Body of pancreas (tissue), 4 donors: ENCODE data around the gene EIF5A2. TPM values are rescaled to one million over a fixed set of nuclear protein-coding genes. Genes with fewer than 3 reads are reported as not detected.

Source experiments
- ATAC-seq: fragments of 150-250 bp; one replicate; pipeline ENCODE4 v1.9.1; 2016
- DNase-seq, 4 donors: peaks; one replicate each; pipeline ENCODE4 v3.0.0-alpha.2; 2019
- H3K27ac ChIP-seq, 4 donors: fragments of 200-600 bp; sonication (generic); 1 replicate in 3 of 4; 2 replicates in 1 of 4; pipeline versions ENCODE4 v1.5.1 to v1.6.1; 2016 to 2019; ENCODE audit warnings: mild to moderate bottlenecking in 1 of 4, mixed read lengths in 1 of 4, moderate library complexity in 1 of 4
- H3K27me3 ChIP-seq, 2 donors: fragments of 200-600 bp; sonication (generic); one replicate each; pipeline ENCODE4 v1.6.0; 2016; ENCODE audit warnings: mild to moderate bottlenecking in 1 of 2
- H3K36me3 ChIP-seq, 2 donors: fragments of 200-600 bp; sonication (generic); replicated peaks in 1 of 2; 2 replicates each; pipeline ENCODE4 v1.5.1; 2016; ENCODE audit warnings: low read depth in 2 of 2; ENCODE audit not compliant: insufficient read depth in 1 of 2
- H3K4me1 ChIP-seq: fragments of 200-600 bp; sonication (generic); one replicate; pipeline ENCODE4 v1.6.0; 2016
- H3K4me3 ChIP-seq, 2 donors: fragments of 200-600 bp; sonication (generic); 1 replicate in 1 of 2; 2 replicates in 1 of 2; pipeline ENCODE4 v1.5.1; 2016 to 2019
- H3K9me3 ChIP-seq, 3 donors: fragments of 200-600 bp; sonication (generic); 1 replicate in 2 of 3; 2 replicates in 1 of 3; pipeline ENCODE4 v1.5.1; 2016
- POLR2A ChIP-seq, 3 donors: fragments of 450-650 bp; IDR thresholded peaks; one replicate each; pipeline ENCODE4 v1.6.1; 2016; ENCODE audit warnings: antibody characterized with exemption in 3 of 3, mild to moderate bottlenecking in 2 of 3
- whole genome bisulfite sequencing, 2 donors: methylation state at CpG; one replicate each; pipeline ENCODE4 v1.1.5; 2017; 5-methylcytosine and 5-hydroxymethylcytosine counted together
- intact Hi-C: fragments of 100-400 bp; cut with DNase I; formaldehyde crosslinking; loops from one replicate; pipeline ENCODE4 v1.15.1; 2023
- total RNA-seq, 2 donors: library from RNA; depleted of rRNA; stranded (reverse); fragments of >200 nt; gene quantifications; one replicate each; pipeline ENCODE4 v1.1.0, GENCODE V29; 2016
- TF ChIP-seq, protein P1 (sequence below), 7 experiments: fragments of 450-650 bp in 4 of 7; fragments of 200-600 bp in 3 of 7; sonication (generic) in 3 of 7; IDR thresholded peaks; one replicate each; pipeline ENCODE4 v1.5.1; 2016 to 2019; ENCODE audit warnings: antibody characterized with exemption in 7 of 7

Gene EIF5A2
- total RNA-seq, 2 donors from 2014 or later, result 0.99 to 1.8 TPM

DNA sequence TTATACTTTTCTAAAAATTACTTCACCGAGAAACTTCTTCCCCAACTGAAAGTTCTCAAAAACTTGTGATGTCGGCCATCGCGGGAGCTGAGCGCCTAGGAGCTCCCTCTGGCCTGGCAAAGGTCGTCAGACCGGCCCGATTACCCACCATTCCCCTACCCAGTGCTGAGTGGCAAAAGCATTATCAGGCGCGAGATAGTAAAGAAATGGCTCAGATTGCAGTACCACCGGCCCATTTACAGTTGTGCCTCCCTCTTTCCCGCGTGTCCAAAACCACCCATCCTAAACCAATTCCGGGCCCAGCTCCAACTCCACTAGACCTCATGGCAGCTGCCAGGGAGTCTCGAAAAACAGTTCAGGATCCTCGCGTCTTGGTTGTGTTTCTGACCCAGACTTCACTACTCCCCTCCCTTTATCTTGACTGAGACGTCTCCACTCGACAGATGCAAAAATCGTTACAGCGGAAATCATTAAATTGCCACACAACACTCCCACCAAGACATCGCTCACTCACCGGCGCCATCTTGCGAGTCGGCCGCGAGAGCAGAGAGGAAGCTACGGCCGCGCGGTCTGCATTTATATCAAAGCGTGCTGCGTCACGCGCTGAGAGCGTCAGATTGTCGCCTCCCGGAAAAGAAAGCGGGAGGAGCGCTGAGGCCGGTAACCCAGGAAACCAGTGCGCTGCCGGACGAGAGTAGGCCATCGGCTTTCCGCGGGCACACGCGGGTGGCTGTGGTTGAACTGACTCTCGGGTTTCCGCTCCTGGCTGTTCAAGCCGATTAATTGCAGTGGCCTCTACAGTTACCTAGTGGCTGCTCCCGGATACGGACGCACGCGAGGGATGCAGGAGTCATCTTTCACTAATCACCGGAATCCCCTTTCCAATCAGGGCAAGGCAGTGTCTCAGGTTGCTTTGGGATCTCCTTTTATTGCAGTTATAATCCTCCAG lies 38.5 kb downstream of the EIF5A2 start, which contains the start of gene RPL22L1:
RPL22L1 (minus strand) TSS at position 551 of the 949 bp plus-strand sequence; CDS start at position 523, 28 bp downstream.
- H3K27ac ChIP-seq, result peak within 1 kb of the TSS; percentile 82 to 94 (median 85)
- DNase-seq (peak; percentile 95 to 97 (median 96)), ATAC-seq (peak; percentile 99)
- peak within 1 kb of the TSS; percentile 13 to 56 for H3K4me3 ChIP-seq
- H3K4me1 ChIP-seq, result peaks cover 29% of the 10 kb centered on the region
- TF ChIP-seq, protein P1, sequence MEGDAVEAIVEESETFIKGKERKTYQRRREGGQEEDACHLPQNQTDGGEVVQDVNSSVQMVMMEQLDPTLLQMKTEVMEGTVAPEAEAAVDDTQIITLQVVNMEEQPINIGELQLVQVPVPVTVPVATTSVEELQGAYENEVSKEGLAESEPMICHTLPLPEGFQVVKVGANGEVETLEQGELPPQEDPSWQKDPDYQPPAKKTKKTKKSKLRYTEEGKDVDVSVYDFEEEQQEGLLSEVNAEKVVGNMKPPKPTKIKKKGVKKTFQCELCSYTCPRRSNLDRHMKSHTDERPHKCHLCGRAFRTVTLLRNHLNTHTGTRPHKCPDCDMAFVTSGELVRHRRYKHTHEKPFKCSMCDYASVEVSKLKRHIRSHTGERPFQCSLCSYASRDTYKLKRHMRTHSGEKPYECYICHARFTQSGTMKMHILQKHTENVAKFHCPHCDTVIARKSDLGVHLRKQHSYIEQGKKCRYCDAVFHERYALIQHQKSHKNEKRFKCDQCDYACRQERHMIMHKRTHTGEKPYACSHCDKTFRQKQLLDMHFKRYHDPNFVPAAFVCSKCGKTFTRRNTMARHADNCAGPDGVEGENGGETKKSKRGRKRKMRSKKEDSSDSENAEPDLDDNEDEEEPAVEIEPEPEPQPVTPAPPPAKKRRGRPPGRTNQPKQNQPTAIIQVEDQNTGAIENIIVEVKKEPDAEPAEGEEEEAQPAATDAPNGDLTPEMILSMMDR (IDR thresholded peaks at IDR 0.05), result peak in 2 of 7 experiments; percentile 8 to 25
- TF ChIP-seq POLR2A (IDR thresholded peaks at IDR 0.05), result peak; percentile 88 to 99 (median 99)
- peaks cover 0 to 15% of the 10 kb centered on the region in 2 donors for H3K36me3 ChIP-seq
- WGBS, 2 donors, result 1% methylated on average over 40 to 59 of the region's 59 CpGs
- intact Hi-C loops, result no loop called here
- no peaks in the 10 kb centered on the region for H3K9me3 ChIP-seq
- H3K27me3 ChIP-seq, result no peaks in the 10 kb centered on the region

DNA sequence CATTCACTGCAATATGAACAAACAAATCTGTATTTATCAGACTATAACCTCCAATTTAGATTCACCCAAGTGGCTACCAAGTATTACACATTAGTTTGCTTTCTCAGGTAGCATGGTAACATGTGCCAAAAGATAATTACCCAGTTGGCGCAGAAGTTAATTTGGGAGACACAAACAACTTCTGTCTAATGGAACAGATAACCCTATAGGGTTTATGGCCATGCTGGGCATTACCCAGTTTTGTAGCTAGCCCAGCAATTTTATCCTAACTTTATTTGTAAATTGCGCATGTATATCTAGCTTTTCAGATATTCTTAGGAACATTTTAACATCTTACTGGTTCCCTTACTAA lies 39.2 kb downstream of the EIF5A2 start:
- TF ChIP-seq POLR2A (IDR thresholded peaks at IDR 0.05), result no peak
- TF ChIP-seq, protein P1 (IDR thresholded peaks at IDR 0.05), result no peak
- WGBS, 2 donors, result 6 to 12% methylated on average over 2 of the region's 2 CpGs
- Histone ChIP-seq H3K27ac (peak overlapping the region in 3 of 4 donors; percentile 82 to 94 (median 84)), H3K36me3 (peaks cover 0 to 15% of the 10 kb centered on the region in 2 donors), H3K4me1 (peaks cover 29% of the 10 kb centered on the region), H3K9me3 (no peaks in the 10 kb centered on the region), H3K27me3 (no peaks in the 10 kb centered on the region), H3K4me3 (peak overlapping the region; percentile 13 to 56)
- DNase-seq (no peak), ATAC-seq (no peak)
- intact Hi-C loops, result no loop called here

DNA sequence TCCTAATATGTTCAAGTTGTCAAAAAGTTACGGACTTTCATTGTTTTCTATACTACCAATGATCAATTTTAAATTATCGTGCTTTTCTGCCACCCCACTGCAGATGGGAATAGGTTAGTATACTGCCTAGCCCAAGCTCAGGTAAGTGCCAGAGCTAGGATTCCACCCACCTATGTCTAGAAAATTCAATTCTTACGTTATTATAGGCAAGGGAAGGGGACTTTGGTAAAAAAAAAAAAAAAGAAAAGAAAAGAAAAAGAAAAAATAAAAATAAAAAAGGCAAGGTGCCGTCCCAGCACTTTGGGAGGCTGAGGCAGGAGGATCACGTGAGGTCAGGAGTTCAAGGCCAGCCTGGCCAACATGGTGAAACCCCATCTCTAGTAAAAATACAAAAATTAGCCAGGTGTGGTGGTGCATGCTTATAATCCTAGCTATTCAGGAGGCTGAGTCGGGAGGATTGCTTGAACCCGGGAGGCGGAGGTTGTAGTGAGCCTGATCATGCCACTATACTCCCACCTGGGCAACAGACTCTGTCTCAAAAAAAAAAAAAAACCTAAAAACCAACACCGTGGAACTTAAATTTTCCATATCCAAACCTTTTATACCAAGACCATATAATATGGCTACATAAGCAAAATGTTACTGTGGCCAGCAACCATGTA lies 39.7 kb downstream of the EIF5A2 start:
- 74 to 75% methylated on average over 9 of the region's 9 CpGs for WGBS, 2 donors

DNA sequence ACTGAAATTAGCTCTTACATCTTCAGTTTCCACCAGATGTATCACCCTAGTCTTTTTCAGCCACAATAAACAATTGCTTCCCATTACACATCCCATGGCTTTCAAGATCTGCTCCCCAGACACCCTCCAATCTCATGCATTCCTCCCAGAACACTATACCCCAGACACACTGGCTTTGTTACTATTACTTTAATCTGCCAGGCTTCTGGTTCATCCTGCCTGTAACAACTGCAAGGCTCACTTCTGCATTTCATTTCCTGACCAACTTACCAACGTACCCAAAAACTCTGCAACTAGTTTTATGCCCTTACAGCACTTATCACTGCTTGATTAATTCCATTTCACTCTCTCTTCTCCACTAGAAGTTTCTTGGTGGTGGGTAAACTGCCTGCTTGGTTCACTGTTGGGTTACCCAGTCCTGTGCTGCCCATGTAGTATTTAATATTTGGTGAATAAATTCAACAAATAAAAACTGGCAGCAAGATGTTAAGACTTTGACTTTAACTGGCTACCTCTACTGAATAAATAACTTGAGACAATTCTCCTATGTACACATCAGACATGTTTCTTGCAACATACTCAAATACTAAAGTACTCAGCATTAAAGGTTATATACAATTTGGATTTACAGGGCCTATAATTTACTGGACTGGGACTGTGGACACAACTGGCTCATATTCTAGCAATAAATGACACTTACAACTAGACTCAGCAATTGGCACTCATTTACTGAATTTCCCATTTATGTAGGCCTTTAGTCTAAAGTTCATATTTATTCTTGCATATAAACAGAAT lies 41.1 kb downstream of the EIF5A2 start:
- no peak for TF ChIP-seq POLR2A (IDR thresholded peaks at IDR 0.05)
- TF ChIP-seq, protein P1 (IDR thresholded peaks at IDR 0.05), result no peak

More for the DNA sequence above, 39.7 kb downstream of the EIF5A2 start:
- Histone ChIP-seq H3K4me3 (peak overlapping the region in 1 of 2 donors; percentile 56), H3K27ac (peak overlapping the region in 3 of 4 donors; percentile 82 to 94 (median 84)), H3K27me3 (no peaks in the 10 kb centered on the region), H3K9me3 (no peaks in the 10 kb centered on the region), H3K4me1 (peaks cover 29% of the 10 kb centered on the region), H3K36me3 (peaks cover 0 to 15% of the 10 kb centered on the region in 2 donors)
- DNase-seq (no peak), ATAC-seq (no peak)
- TF ChIP-seq, protein P1 (IDR thresholded peaks at IDR 0.05), result no peak
- TF ChIP-seq POLR2A (IDR thresholded peaks at IDR 0.05), result no peak
- intact Hi-C loops, result no loop called here

More for the DNA sequence above, 41.1 kb downstream of the EIF5A2 start:
- Histone ChIP-seq H3K27me3 (no peaks in the 10 kb centered on the region), H3K36me3 (peaks cover 0 to 15% of the 10 kb centered on the region in 2 donors), H3K9me3 (no peaks in the 10 kb centered on the region), H3K27ac (peak overlapping the region in 1 of 4 donors; percentile 0), H3K4me1 (peaks cover 29% of the 10 kb centered on the region), H3K4me3 (no peak overlapping the region)
- 24 to 60% methylated on average over 1 of the region's 1 CpG for WGBS, 2 donors
- DNase-seq, result no peak
- ATAC-seq, result no peak
- intact Hi-C loops, result no loop called here
